Trophoblast cell (in vitro differentiated cells and primary cell): ENCODE data around the gene MACROD2.

ENCODE experiments used
- DNase-seq, 2 donors: peaks; one replicate each; pipeline ENCODE4 v3.0.0-alpha.2; 2016
- H2AFZ ChIP-seq: 2 replicates; pipeline ENCODE4 v1.6.1; 2013; ENCODE audit warnings: low read length, moderate library complexity, mild to moderate bottlenecking; ENCODE audit not compliant: insufficient read depth, poor library complexity
- H2AK5ac ChIP-seq: 2 replicates; pipeline ENCODE4 v1.6.1; 2013; ENCODE audit warnings: mild to moderate bottlenecking, low read length
- H2BK120ac ChIP-seq: 2 replicates; pipeline ENCODE4 v1.6.1; 2013; ENCODE audit warnings: low read length, mild to moderate bottlenecking, moderate library complexity; ENCODE audit not compliant: insufficient read depth, poor library complexity
- H2BK12ac ChIP-seq: 2 replicates; pipeline ENCODE4 v1.6.1; 2013; ENCODE audit warnings: mild to moderate bottlenecking, low read length, moderate library complexity
- H2BK5ac ChIP-seq: 2 replicates; pipeline ENCODE4 v1.6.1; 2013; ENCODE audit warnings: low read length, low read depth, moderate library complexity, mild to moderate bottlenecking; ENCODE audit not compliant: poor library complexity
- H3K14ac ChIP-seq: 2 replicates; pipeline ENCODE4 v1.6.1; 2013; ENCODE audit warnings: mild to moderate bottlenecking, low read length
- H3K18ac ChIP-seq: 2 replicates; pipeline ENCODE4 v1.6.1; 2013; ENCODE audit warnings: mild to moderate bottlenecking, low read length
- H3K23ac ChIP-seq: 2 replicates; pipeline ENCODE4 v1.6.1; 2013; ENCODE audit warnings: low read length
- H3K27ac ChIP-seq: 2 replicates; pipeline ENCODE4 v1.5.1; 2013; ENCODE audit warnings: low read depth, mild to moderate bottlenecking, inconsistent platforms, low read length, moderate library complexity
- H3K27me3 ChIP-seq: 2 replicates; pipeline ENCODE4 v1.6.1; 2013; ENCODE audit warnings: inconsistent platforms, mild to moderate bottlenecking, low read length, moderate library complexity; ENCODE audit not compliant: insufficient read depth
- H3K36me3 ChIP-seq, 2 experiments: 1 replicate in 1 of 2; 2 replicates in 1 of 2; pipeline ENCODE4 v1.6.1; 2013; ENCODE audit warnings: low read length in 2 of 2, mild to moderate bottlenecking in 2 of 2, moderate library complexity in 1 of 2; ENCODE audit not compliant: insufficient read depth in 2 of 2, control insufficient read depth in 1 of 2
- H3K4ac ChIP-seq: 2 replicates; pipeline ENCODE4 v1.6.1; 2013; ENCODE audit warnings: low read depth, mild to moderate bottlenecking, low read length, moderate library complexity
- H3K4me1 ChIP-seq, 2 experiments: 1 replicate in 1 of 2; 2 replicates in 1 of 2; pipeline ENCODE4 v1.6.1; 2013; ENCODE audit warnings: low read length in 2 of 2, mild to moderate bottlenecking in 2 of 2, moderate library complexity in 1 of 2; ENCODE audit not compliant: insufficient read depth in 2 of 2, control insufficient read depth in 1 of 2
- H3K4me2 ChIP-seq: 2 replicates; pipeline ENCODE4 v1.6.1; 2013; ENCODE audit warnings: inconsistent platforms, mild to moderate bottlenecking, low read length, moderate library complexity
- H3K4me3 ChIP-seq: 2 replicates; pipeline ENCODE4 v1.5.1; 2013; ENCODE audit warnings: mild to moderate bottlenecking, low read depth, low read length, inconsistent platforms
- H3K79me1 ChIP-seq: one replicate; pipeline ENCODE4 v1.6.1; 2013; ENCODE audit warnings: low read length
- H3K79me2 ChIP-seq: 2 replicates; pipeline ENCODE4 v1.6.1; 2013; ENCODE audit warnings: low read length, mild to moderate bottlenecking; ENCODE audit not compliant: control insufficient read depth, insufficient read depth, poor library complexity
- H3K9ac ChIP-seq: 2 replicates; pipeline ENCODE4 v1.6.1; 2013; ENCODE audit warnings: mild to moderate bottlenecking, low read length
- H3K9me3 ChIP-seq: 2 replicates; pipeline ENCODE4 v1.6.1; 2013; ENCODE audit warnings: low read depth, mild to moderate bottlenecking, control low read depth, inconsistent platforms, low read length; ENCODE audit not compliant: insufficient read depth
- H4K12ac ChIP-seq: 2 replicates; pipeline ENCODE4 v1.6.1; 2013; ENCODE audit warnings: low read depth, mild to moderate bottlenecking, low read length, moderate library complexity
- H4K8ac ChIP-seq: 2 replicates; pipeline ENCODE4 v1.6.1; 2013; ENCODE audit warnings: low read depth, mild to moderate bottlenecking, low read length, moderate library complexity
- H4K91ac ChIP-seq: one replicate; pipeline ENCODE4 v1.6.1; 2013; ENCODE audit warnings: low read depth, mild to moderate bottlenecking, low read length, moderate library complexity
- WGBS: extraction: QIAGEN DNeasy Blood & Tissue Kit; methylation state at CpG from one replicate; pipeline ENCODE4 v1.1.7; 2013; ENCODE audit warnings: missing lambda C conversion rate; ENCODE audit not compliant: insufficient read length, insufficient coverage; ENCODE audit errors: extremely low coverage; 5-methylcytosine and 5-hydroxymethylcytosine counted together

Gene MACROD2

GRCh38 chr20:14113416-14113815 lies 118.1 kb downstream of the MACROD2 start:
- Histone ChIP-seq H2BK5ac (no peak overlapping the region), H3K36me3 (no peaks in the 10 kb centered on the region), H3K27ac (no peak overlapping the region), H3K4me2 (no peak overlapping the region), H3K23ac (no peak overlapping the region), H3K79me2 (no peaks in the 10 kb centered on the region), H3K14ac (no peak overlapping the region), H3K9ac (no peak overlapping the region), H2BK120ac (no peak overlapping the region), H3K9me3 (no peaks in the 10 kb centered on the region), H4K8ac (no peak overlapping the region), H3K18ac (no peak overlapping the region), H2BK12ac (no peak overlapping the region), H3K4me1 (no peaks in the 10 kb centered on the region), H4K12ac (no peak overlapping the region), H2AFZ (no peak overlapping the region), H3K4me3 (no peak overlapping the region), H3K27me3 (no peaks in the 10 kb centered on the region), H3K79me1 (no peaks in the 10 kb centered on the region), H2AK5ac (no peak overlapping the region), H4K91ac (no peak overlapping the region), H3K4ac (no peak overlapping the region)
- WGBS: no CpG with 5 or more reads among the region's 3 CpGs
- DNase-seq: no peak

DNA sequence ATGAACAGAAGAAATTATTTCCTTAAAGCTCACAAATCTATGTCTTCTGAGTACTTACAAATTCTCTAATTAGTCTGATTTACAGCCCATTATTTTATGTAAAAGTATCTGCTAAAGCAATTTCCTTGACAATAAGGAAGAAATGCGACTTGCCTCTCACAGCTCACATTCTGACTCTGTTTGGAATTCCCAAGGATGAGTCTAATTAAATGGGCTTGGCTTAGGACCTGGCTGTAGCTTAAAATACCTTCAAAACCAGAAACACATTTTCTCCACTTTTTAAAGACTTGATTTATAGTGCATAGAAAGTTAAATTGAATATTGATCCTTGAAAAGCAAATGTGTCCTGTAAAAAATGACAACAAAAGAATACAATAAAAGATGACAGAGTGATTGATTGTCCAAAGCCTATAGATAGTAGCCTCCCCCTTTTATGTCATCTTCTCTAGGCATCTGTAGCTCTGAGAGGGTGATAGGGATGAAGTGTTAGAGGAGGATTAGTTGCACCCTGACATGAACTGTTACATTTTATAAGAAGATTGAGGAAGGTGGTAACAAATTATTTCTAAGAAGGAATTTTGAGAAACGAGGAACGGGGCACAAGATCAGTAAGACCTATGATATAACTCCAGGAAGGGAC lies 118.9 kb downstream of the MACROD2 start:
- H2BK12ac ChIP-seq: no peak overlapping the region
- H3K14ac ChIP-seq: no peak overlapping the region
- no peaks in the 10 kb centered on the region for H3K27me3 ChIP-seq
- H3K9ac ChIP-seq: no peak overlapping the region
- no CpG with 5 or more reads among the region's 3 CpGs for WGBS
- H2AK5ac ChIP-seq: no peak overlapping the region
- H4K8ac ChIP-seq: no peak overlapping the region
- no peak overlapping the region for H4K12ac ChIP-seq
- no peak overlapping the region for H3K27ac ChIP-seq
- H3K4me1 ChIP-seq: no peaks in the 10 kb centered on the region
- no peak overlapping the region for H3K4ac ChIP-seq
- no peaks in the 10 kb centered on the region for H3K79me1 ChIP-seq
- no peaks in the 10 kb centered on the region for H3K79me2 ChIP-seq
- H2BK5ac ChIP-seq: no peak overlapping the region
- no peak overlapping the region for H3K23ac ChIP-seq
- no peak for DNase-seq
- H3K18ac ChIP-seq: no peak overlapping the region
- no peak overlapping the region for H2AFZ ChIP-seq
- no peaks in the 10 kb centered on the region for H3K36me3 ChIP-seq
- no peak overlapping the region for H2BK120ac ChIP-seq
- H3K4me3 ChIP-seq: no peak overlapping the region
- H3K4me2 ChIP-seq: no peak overlapping the region
- no peaks in the 10 kb centered on the region for H3K9me3 ChIP-seq
- no peak overlapping the region for H4K91ac ChIP-seq

GRCh38 chr20:14116037-14116436 lies 120.7 kb downstream of the MACROD2 start:
- Histone ChIP-seq H3K18ac (no peak overlapping the region), H4K91ac (no peak overlapping the region)
- no CpG with 5 or more reads among the region's 6 CpGs for WGBS

DNA sequence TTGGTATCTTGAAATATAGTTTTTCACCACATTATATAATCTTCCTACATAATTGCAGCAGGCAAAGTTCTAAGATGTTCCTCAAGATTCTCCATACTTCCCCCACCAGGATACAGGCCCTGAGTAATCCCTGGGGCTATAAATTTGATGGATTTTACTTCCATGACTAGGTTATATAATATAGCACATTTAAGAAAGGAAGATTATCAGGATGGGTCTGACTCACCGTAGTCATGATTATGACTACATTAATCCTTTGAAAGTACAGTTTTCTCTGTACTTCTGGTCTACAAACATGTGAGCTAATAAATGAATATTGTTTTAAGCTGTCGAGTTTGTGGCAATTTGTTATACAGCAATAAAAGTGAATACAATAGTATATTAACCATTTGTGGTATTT lies 122.5 kb downstream of the MACROD2 start:
- Histone ChIP-seq H3K4me2 (no peak overlapping the region), H3K18ac (no peak overlapping the region), H3K4me1 (no peaks in the 10 kb centered on the region), H3K27ac (no peak overlapping the region), H2BK12ac (no peak overlapping the region), H2BK120ac (no peak overlapping the region), H3K14ac (no peak overlapping the region), H3K36me3 (no peaks in the 10 kb centered on the region), H2AFZ (no peak overlapping the region), H2AK5ac (no peak overlapping the region), H3K9ac (no peak overlapping the region), H4K12ac (no peak overlapping the region), H4K91ac (no peak overlapping the region), H3K4ac (no peak overlapping the region), H3K79me1 (no peaks in the 10 kb centered on the region), H2BK5ac (no peak overlapping the region), H3K27me3 (no peaks in the 10 kb centered on the region), H3K9me3 (no peaks in the 10 kb centered on the region), H3K79me2 (no peaks in the 10 kb centered on the region), H4K8ac (no peak overlapping the region), H3K4me3 (no peak overlapping the region), H3K23ac (no peak overlapping the region)
- WGBS: no CpG with 5 or more reads among the region's 2 CpGs
- DNase-seq: no peak

More at GRCh38 chr20:14116037-14116436, 120.7 kb downstream of the MACROD2 start:
- Histone ChIP-seq H3K4me2 (no peak overlapping the region), H3K23ac (no peak overlapping the region), H3K14ac (no peak overlapping the region), H4K8ac (no peak overlapping the region), H3K4ac (no peak overlapping the region), H2AK5ac (no peak overlapping the region), H3K9ac (no peak overlapping the region), H2BK5ac (no peak overlapping the region), H2AFZ (no peak overlapping the region), H2BK12ac (no peak overlapping the region), H3K4me1 (no peaks in the 10 kb centered on the region), H2BK120ac (no peak overlapping the region), H3K4me3 (no peak overlapping the region), H3K9me3 (no peaks in the 10 kb centered on the region), H3K27me3 (no peaks in the 10 kb centered on the region), H3K79me2 (no peaks in the 10 kb centered on the region), H3K36me3 (no peaks in the 10 kb centered on the region), H4K12ac (no peak overlapping the region), H3K27ac (no peak overlapping the region), H3K79me1 (no peaks in the 10 kb centered on the region)
- DNase-seq: no peak
